Fibroblast of lung (primary cell): ENCODE results near the gene PNPLA8. TPM values are rescaled to one million over a fixed set of nuclear protein-coding genes. Genes with fewer than 3 reads are reported as not detected.

Experiments used
- DNase-seq, 2 donors: peaks; one replicate each; pipeline versions ENCODE4 v3.0.0 to v3.0.0-alpha.2; 2010; ENCODE audit warnings: low read depth in 2 of 2
- H2AFZ ChIP-seq: 2 replicates; pipeline ENCODE4 v1.5.1; 2012; ENCODE audit warnings: low read length, control low read depth, inconsistent platforms
- H3K27ac ChIP-seq: 2 replicates; pipeline ENCODE4 v1.5.1; 2011; ENCODE audit warnings: low read length, control low read depth; ENCODE audit not compliant: insufficient read depth
- H3K27me3 ChIP-seq: 2 replicates; pipeline ENCODE4 v1.5.1; 2011; ENCODE audit warnings: mild to moderate bottlenecking, low read length; ENCODE audit not compliant: control insufficient read depth, insufficient read depth
- H3K36me3 ChIP-seq: 2 replicates; pipeline ENCODE4 v1.5.1; 2011; ENCODE audit warnings: low read length; ENCODE audit not compliant: control insufficient read depth, insufficient read depth
- H3K4me1 ChIP-seq: 2 replicates; pipeline ENCODE4 v1.5.1; 2011; ENCODE audit warnings: low read length; ENCODE audit not compliant: control insufficient read depth, insufficient read depth; ENCODE audit errors: extremely low read depth
- H3K4me2 ChIP-seq: 2 replicates; pipeline ENCODE4 v1.5.1; 2011; ENCODE audit warnings: low read length, control low read depth; ENCODE audit not compliant: insufficient read depth; ENCODE audit errors: extremely low read depth
- H3K4me3 ChIP-seq, 4 experiments: fragments of 200-600 bp in 1 of 4; sonication (generic) in 1 of 4; replicated peaks in 1 of 4; 2 replicates each; pipeline ENCODE4 v1.5.1; 2011 to 2016; ENCODE audit warnings: low read length in 4 of 4, low read depth in 3 of 4, mild to moderate bottlenecking in 3 of 4, control low read depth in 2 of 4, inconsistent platforms in 1 of 4, mixed read lengths in 1 of 4; ENCODE audit not compliant: insufficient read depth in 1 of 4; ENCODE audit errors: control extremely low read depth in 1 of 4
- H3K79me2 ChIP-seq: 2 replicates; pipeline ENCODE4 v1.5.1; 2012; ENCODE audit warnings: mild to moderate bottlenecking, low read length, inconsistent platforms; ENCODE audit not compliant: control insufficient read depth, insufficient read depth
- H3K9ac ChIP-seq: 2 replicates; pipeline ENCODE4 v1.5.1; 2011; ENCODE audit warnings: mild to moderate bottlenecking, low read length, control low read depth; ENCODE audit not compliant: insufficient read depth
- H3K9me3 ChIP-seq: 2 replicates; pipeline ENCODE4 v1.5.1; 2012; ENCODE audit warnings: low read depth, low read length; ENCODE audit not compliant: control insufficient read depth, insufficient read depth
- H4K20me1 ChIP-seq: 2 replicates; pipeline ENCODE4 v1.5.1; 2011; ENCODE audit warnings: low read length; ENCODE audit not compliant: control insufficient read depth, insufficient read depth; ENCODE audit errors: extremely low read depth
- CTCF ChIP-seq, 2 donors: IDR thresholded peaks in 1 of 2; conservative IDR thresholded peaks in 1 of 2; 1 replicate in 1 of 2; 2 replicates in 1 of 2; pipeline ENCODE4 v1.5.1; 2011 to 2012; ENCODE audit warnings: low read length in 2 of 2, control low read depth in 1 of 2, inconsistent platforms in 1 of 2, low read depth in 1 of 2, mild to moderate bottlenecking in 1 of 2
- EZH2 ChIP-seq: IDR thresholded peaks from 2 replicates; pipeline ENCODE4 v1.5.1; 2012; ENCODE audit warnings: low read length, control low read depth, mild to moderate bottlenecking; ENCODE audit errors: missing control alignments
- polyA plus RNA-seq, 2 donors: library from polyadenylated mRNA; depleted of rRNA in 1 of 2; stranded (reverse) in 1 of 2; unstranded in 1 of 2; fragments of >200 nt; gene quantifications; 2 replicates each; pipeline ENCODE4 v1.2.1, GENCODE V29; 2011 to 2012; ENCODE audit warnings: missing spikeins in 1 of 2
- total RNA-seq: library from RNA; depleted of rRNA; stranded (reverse); fragments of >200 nt; gene quantifications from 2 replicates; pipeline ENCODE4 v1.2.1, GENCODE V29; 2014

PNPLA8 gene
- total and polyA plus RNA-seq, 2 donors (not counting 1 experiment from before 2014, with no cell fraction given): 27.9 to 36.7 TPM

GRCh38 chr7:108452707-108453106, 73.2 kb downstream of the PNPLA8 start:
- TF ChIP-seq CTCF (conservative IDR thresholded peaks at IDR 0.05 in 1 of 2, IDR thresholded peaks at IDR 0.05 in 1 of 2; ENCODE audit: low read depth in 1 of 2, low read length in 2 of 2) (peak; percentile 61 to 70), EZH2 (no peak)
- no peak overlapping the region for H3K4me2 ChIP-seq
- H3K4me3 ChIP-seq: no peak overlapping the region
- H3K4me1 ChIP-seq: no peaks in the 10 kb centered on the region
- H2AFZ ChIP-seq: no peak overlapping the region
- no peaks in the 10 kb centered on the region for H3K79me2 ChIP-seq
- H3K36me3 ChIP-seq: no peaks in the 10 kb centered on the region
- H3K9ac ChIP-seq: no peak overlapping the region
- H3K27me3 ChIP-seq: peaks cover 18% of the 10 kb centered on the region
- DNase-seq: peak; percentile 43 to 45
- H3K27ac ChIP-seq: no peak overlapping the region
- no peaks in the 10 kb centered on the region for H3K9me3 ChIP-seq
- H4K20me1 ChIP-seq: no peaks in the 10 kb centered on the region

DNA sequence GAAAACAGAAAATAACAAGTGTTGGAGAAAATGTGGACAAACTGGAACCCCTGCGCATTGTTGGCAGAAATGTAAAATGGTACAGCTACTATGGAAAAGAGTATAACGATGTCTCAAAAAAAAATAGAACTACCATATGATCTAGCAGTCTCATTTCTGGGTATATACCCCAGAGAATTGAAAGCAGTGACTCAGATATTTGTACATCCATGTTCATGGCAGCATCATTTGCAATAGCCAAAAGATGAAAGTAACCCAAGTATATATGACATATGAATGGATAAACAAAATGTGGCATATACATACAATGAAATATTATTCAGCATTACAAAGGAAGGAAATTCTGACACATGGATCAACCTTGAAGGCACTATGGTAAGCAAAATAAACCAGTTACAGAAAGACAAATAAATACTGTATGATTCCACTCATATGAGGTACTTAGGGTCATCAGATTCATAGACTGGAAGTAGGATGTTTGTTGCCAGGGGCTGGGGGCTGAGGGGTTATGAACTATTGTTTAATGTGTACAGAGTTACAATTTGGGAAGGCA, 74.6 kb downstream of the PNPLA8 start:
- Histone ChIP-seq H3K36me3 (no peaks in the 10 kb centered on the region), H3K4me1 (no peaks in the 10 kb centered on the region), H3K4me3 (no peak overlapping the region), H3K27ac (no peak overlapping the region), H3K9me3 (no peaks in the 10 kb centered on the region), H3K9ac (no peak overlapping the region), H4K20me1 (no peaks in the 10 kb centered on the region), H3K79me2 (no peaks in the 10 kb centered on the region), H2AFZ (no peak overlapping the region), H3K27me3 (peaks cover 8% of the 10 kb centered on the region), H3K4me2 (no peak overlapping the region)
- no peak for TF ChIP-seq EZH2
- TF ChIP-seq CTCF (conservative IDR thresholded peaks at IDR 0.05 in 1 of 2, IDR thresholded peaks at IDR 0.05 in 1 of 2; ENCODE audit: low read depth in 1 of 2, low read length in 2 of 2): no peak
- no peak for DNase-seq

DNA sequence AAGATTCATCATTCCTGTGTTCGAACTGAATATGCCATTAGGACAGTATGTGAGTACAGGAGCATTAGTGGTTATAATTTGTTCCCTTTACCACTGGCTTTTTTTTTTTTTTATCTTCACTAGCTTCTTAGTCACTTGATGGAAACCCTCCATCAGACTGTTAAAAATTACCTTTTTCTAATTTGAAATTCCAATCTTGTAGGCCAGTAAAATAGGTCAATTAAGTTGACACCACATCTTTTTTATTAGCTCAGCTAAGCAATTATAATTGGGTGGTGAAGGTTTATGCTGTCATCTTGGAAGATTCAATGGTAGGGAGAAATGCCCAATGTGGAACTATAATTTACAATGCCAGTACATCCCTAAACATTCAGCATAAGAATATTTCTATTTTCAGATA, 75.8 kb downstream of the PNPLA8 start:
- H3K4me3 ChIP-seq: no peak overlapping the region
- no peaks in the 10 kb centered on the region for H4K20me1 ChIP-seq
- no peaks in the 10 kb centered on the region for H3K9me3 ChIP-seq
- TF ChIP-seq CTCF (conservative IDR thresholded peaks at IDR 0.05 in 1 of 2, IDR thresholded peaks at IDR 0.05 in 1 of 2; ENCODE audit: low read depth in 1 of 2, low read length in 2 of 2): no peak
- no peak for TF ChIP-seq EZH2
- peaks cover 2% of the 10 kb centered on the region for H3K27me3 ChIP-seq
- H3K4me1 ChIP-seq: no peaks in the 10 kb centered on the region
- no peak overlapping the region for H3K4me2 ChIP-seq
- no peaks in the 10 kb centered on the region for H3K79me2 ChIP-seq
- no peaks in the 10 kb centered on the region for H3K36me3 ChIP-seq
- H3K9ac ChIP-seq: no peak overlapping the region
- DNase-seq: no peak
- H3K27ac ChIP-seq: no peak overlapping the region
- H2AFZ ChIP-seq: no peak overlapping the region
